HEK293 (cell line): Measurements from ENCODE around the gene LPP.

Source experiments
- FEZF1 ChIP-seq: fragments of 450-650 bp; formaldehyde crosslinking; IDR thresholded peaks from 2 replicates; pipeline ENCODE4 v1.5.1; 2016; ENCODE audit warnings: missing biosample characterization, missing genetic modification characterization
- MEIS1 ChIP-seq: sonication (generic); formaldehyde crosslinking; IDR thresholded peaks from 2 replicates; pipeline ENCODE4 v1.8.1; 2022; ENCODE audit warnings: missing genetic modification reagents, mild to moderate bottlenecking, borderline replicate concordance
- ZNF302 ChIP-seq: fragments of 450-650 bp; formaldehyde crosslinking; IDR thresholded peaks from 2 replicates; pipeline ENCODE4 v1.5.1; 2016; ENCODE audit warnings: missing biosample characterization, missing genetic modification characterization, low read depth
- ZNF311 ChIP-seq: fragments of 450-650 bp; formaldehyde crosslinking; IDR thresholded peaks from 2 replicates; pipeline ENCODE4 v1.5.1; 2017; ENCODE audit warnings: missing biosample characterization, missing genetic modification characterization, borderline replicate concordance
- ZNF426 ChIP-seq: fragments of 450-650 bp; formaldehyde crosslinking; IDR thresholded peaks from 2 replicates; pipeline ENCODE4 v1.5.1; 2017; ENCODE audit warnings: missing biosample characterization, missing genetic modification characterization, mild to moderate bottlenecking, inconsistent platforms, moderate library complexity
- TF ChIP-seq, protein P1 (sequence below): fragments of 450-650 bp; formaldehyde crosslinking; IDR thresholded peaks from 2 replicates; pipeline ENCODE4 v1.5.1; 2016; ENCODE audit warnings: missing biosample characterization, missing genetic modification characterization

- TF ChIP-seq FEZF1 (tag by site-specific recombination): no peak
- no peak for TF ChIP-seq ZNF426 (tag by site-specific recombination)
- TF ChIP-seq, protein P1, sequence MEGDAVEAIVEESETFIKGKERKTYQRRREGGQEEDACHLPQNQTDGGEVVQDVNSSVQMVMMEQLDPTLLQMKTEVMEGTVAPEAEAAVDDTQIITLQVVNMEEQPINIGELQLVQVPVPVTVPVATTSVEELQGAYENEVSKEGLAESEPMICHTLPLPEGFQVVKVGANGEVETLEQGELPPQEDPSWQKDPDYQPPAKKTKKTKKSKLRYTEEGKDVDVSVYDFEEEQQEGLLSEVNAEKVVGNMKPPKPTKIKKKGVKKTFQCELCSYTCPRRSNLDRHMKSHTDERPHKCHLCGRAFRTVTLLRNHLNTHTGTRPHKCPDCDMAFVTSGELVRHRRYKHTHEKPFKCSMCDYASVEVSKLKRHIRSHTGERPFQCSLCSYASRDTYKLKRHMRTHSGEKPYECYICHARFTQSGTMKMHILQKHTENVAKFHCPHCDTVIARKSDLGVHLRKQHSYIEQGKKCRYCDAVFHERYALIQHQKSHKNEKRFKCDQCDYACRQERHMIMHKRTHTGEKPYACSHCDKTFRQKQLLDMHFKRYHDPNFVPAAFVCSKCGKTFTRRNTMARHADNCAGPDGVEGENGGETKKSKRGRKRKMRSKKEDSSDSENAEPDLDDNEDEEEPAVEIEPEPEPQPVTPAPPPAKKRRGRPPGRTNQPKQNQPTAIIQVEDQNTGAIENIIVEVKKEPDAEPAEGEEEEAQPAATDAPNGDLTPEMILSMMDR (tag by site-specific recombination): no peak
- no peak for TF ChIP-seq MEIS1 (CRISPR knock-in tag)
- TF ChIP-seq ZNF311 (tag by site-specific recombination): no peak
- no peak for TF ChIP-seq ZNF302
Measured at GRCh38 chr3:188575501-188575900, 421.5 kb downstream of the LPP start.
